Measurements from ENCODE around the gene HNRNPM. TPM values are rescaled to one million over a fixed set of nuclear protein-coding genes. Genes with fewer than 3 reads are reported as not detected.

The HNRNPM gene
- total RNA-seq, 4 donors from 2014 or later = 60.4 to 103 (median 79.7) TPM

DNA sequence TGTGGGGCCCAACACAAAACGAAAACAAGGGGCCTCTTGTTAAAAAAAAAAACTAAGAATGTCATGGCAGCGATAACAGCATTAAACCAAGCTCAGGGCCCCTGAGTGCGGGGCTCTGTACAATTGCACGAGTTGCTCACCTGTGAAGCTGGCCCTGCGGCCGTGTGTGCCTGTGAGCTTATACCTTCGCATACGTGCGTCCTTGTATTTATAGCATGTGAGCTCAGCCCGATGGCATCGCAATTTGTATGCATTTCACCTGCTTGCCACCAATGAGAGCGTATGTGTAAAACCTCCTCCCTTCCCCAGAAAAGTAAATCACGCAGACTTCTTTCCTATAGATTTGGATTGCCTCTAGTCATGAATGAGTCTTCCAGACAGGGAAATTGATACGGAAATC is 17.1 kb downstream of the HNRNPM start:
- intact Hi-C loops (cut with DNase I; ENCODE audit: low total_unique reads) = no loop called here
- TF ChIP-seq CTCF (IDR thresholded peaks at IDR 0.05) = no peak
- no peak for TF ChIP-seq POLR2A (IDR thresholded peaks at IDR 0.05)
- DNase-seq (ENCODE audit: low spot score in 2 of 2) = no peak
- WGBS, 2 donors = 87 to 88% methylated on average over 14 of the region's 14 CpGs
- H3K4me3 ChIP-seq (ENCODE audit: low read depth, poor library complexity, severe bottlenecking) = no peak overlapping the region

GRCh38 chr19:8462571-8462970 is 17.8 kb downstream of the HNRNPM start:
- no peak overlapping the region for H3K4me3 ChIP-seq (ENCODE audit: low read depth, poor library complexity, severe bottlenecking)
- WGBS, 2 donors = 57 to 72% methylated on average over 5 of the region's 5 CpGs
- DNase-seq (ENCODE audit: low spot score in 2 of 2) = no peak
- TF ChIP-seq POLR2A (IDR thresholded peaks at IDR 0.05) (no peak), CTCF (IDR thresholded peaks at IDR 0.05) (no peak)
- intact Hi-C loops (cut with DNase I; ENCODE audit: low total_unique reads) = no loop called here

- 88% methylated on average over 8 of the region's 8 CpGs for WGBS, 2 donors
- DNase-seq (ENCODE audit: low spot score in 2 of 2) = no peak
- TF ChIP-seq POLR2A (IDR thresholded peaks at IDR 0.05) (no peak), CTCF (IDR thresholded peaks at IDR 0.05) (no peak)
- no peak overlapping the region for H3K4me3 ChIP-seq (ENCODE audit: low read depth, poor library complexity, severe bottlenecking)
- intact Hi-C loops (cut with DNase I; ENCODE audit: low total_unique reads) = no loop called here
Observed at GRCh38 chr19:8463365-8463764, 18.6 kb downstream of the HNRNPM start.

DNA sequence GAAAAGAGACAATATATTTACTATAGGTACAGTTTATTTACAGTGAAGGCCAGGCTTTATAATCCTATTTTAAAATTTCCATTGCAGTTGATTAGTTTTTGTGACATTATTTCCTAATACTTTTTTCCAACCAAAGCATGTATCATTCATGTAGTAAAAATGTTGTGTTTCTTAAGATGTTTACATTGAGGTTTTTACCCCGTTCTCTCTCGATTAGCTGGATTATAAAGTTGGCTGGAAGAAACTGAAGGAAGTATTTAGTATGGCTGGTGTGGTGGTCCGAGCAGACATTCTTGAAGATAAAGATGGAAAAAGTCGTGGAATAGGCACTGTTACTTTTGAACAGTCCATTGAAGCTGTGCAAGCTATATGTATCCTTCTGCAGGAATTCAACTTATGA is 21.2 kb downstream of the HNRNPM start:
- no peak overlapping the region for H3K4me3 ChIP-seq (ENCODE audit: low read depth, poor library complexity, severe bottlenecking)
- 90 to 91% methylated on average over 4 of the region's 4 CpGs for WGBS, 2 donors
- TF ChIP-seq POLR2A (IDR thresholded peaks at IDR 0.05) (no peak), CTCF (IDR thresholded peaks at IDR 0.05) (no peak)
- no peak for DNase-seq (ENCODE audit: low spot score in 2 of 2)
- intact Hi-C loops (cut with DNase I; ENCODE audit: low total_unique reads) = no loop called here

DNA sequence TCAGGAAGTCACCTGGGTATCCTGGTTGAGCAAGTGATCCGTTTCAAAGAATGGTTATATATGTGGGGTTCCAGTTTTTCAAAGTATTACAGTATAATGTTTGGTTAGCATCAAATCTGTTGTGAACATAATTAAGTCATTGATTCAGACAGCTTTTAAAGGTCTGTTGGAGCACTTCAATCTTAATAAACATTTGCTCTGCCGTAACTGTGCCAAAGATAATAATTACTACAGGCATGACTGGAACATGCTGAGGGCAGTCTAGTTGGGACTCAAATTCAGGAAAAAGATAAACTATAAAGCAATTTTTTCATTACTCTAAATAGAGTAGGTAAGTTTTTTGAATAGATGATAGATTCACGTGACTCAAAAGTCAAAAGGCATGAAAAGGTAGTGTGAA is 23.3 kb downstream of the HNRNPM start:
- DNase-seq (ENCODE audit: low spot score in 2 of 2) = no peak
- intact Hi-C loops (cut with DNase I; ENCODE audit: low total_unique reads) = no loop called here
- WGBS, 2 donors = 74 to 88% methylated on average over 3 of the region's 3 CpGs
- H3K4me3 ChIP-seq (ENCODE audit: low read depth, poor library complexity, severe bottlenecking) = no peak overlapping the region
- TF ChIP-seq POLR2A (IDR thresholded peaks at IDR 0.05) (no peak), CTCF (IDR thresholded peaks at IDR 0.05) (no peak)

DNA sequence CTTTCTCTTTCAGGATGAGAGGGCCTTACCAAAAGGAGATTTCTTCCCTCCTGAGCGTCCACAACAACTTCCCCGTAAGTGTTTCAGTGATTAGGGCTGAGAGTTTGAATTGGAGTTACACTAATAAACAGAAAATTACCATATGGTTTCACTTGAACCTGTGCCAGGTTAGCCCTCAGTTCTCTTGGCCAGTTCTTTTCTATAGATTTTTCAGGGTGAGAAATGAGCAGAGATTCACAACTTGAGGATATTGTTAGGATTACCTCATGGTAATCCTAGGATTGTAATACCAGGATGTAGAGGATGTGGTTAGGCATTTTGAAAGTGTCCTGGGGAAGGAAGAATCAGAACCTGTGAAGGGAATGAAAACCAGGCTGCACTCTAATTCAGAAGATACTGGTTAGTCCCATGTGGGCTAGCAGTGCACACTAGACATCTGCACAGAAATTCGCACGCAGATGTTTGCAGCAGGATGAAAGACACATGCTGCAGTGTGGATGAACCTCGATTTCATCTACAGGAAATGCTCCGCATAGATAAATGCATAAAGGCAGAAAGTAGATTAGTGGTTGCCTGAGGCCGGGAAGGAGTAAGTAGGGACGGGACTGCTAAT is 24.1 kb downstream of the HNRNPM start:
- WGBS, 2 donors = 81 to 85% methylated on average over 8 of the region's 8 CpGs
- no peak for TF ChIP-seq POLR2A (IDR thresholded peaks at IDR 0.05)
- TF ChIP-seq CTCF (IDR thresholded peaks at IDR 0.05) = no peak
- no peak for DNase-seq (ENCODE audit: low spot score in 2 of 2)
- H3K4me3 ChIP-seq (ENCODE audit: low read depth, poor library complexity, severe bottlenecking) = no peak overlapping the region
- intact Hi-C loops (cut with DNase I; ENCODE audit: low total_unique reads) = no loop called here
